HG03097 (cell line): Measurements from ENCODE around the gene RFC2.
"Not testable (repeated sequence)": the region's sequence is repeated elsewhere in the genome, so short reads cannot be mapped to it uniquely, and the experiment has no call there.

Experiments
- ATAC-seq: cut with Tn5 transposase; IDR thresholded peaks from one replicate; pipeline ENCODE4 v1.9.1; 2021; ENCODE audit not compliant: unreplicated experiment, low FRiP score

The RFC2 gene

GRCh38 chr7:74252893-74253292, 1.3 kb downstream of the RFC2 start:
- ATAC-seq = no peak

GRCh38 chr7:74249058-74249457, 5.1 kb downstream of the RFC2 start:
- not testable (repeated sequence) for ATAC-seq

GRCh38 chr7:74248156-74248555, 6.0 kb downstream of the RFC2 start:
- no peak for ATAC-seq

GRCh38 chr7:74246497-74246896, 7.7 kb downstream of the RFC2 start:
- no peak for ATAC-seq

GRCh38 chr7:74242122-74242443, 12.1 kb downstream of the RFC2 start:
- ATAC-seq = no peak

- no peak for ATAC-seq
Measured at GRCh38 chr7:74240482-74240881, 13.7 kb downstream of the RFC2 start.

- no peak for ATAC-seq
Measured at GRCh38 chr7:74236284-74236683, 17.9 kb downstream of the RFC2 start.

GRCh38 chr7:74235518-74236268, 18.5 kb downstream of the RFC2 start:
- ATAC-seq = no peak

- no peak for ATAC-seq
Measured at GRCh38 chr7:74233655-74234285, 20.4 kb downstream of the RFC2 start.

- ATAC-seq = peak; percentile 62
Measured at GRCh38 chr7:74231232-74231590, 23.0 kb downstream of the RFC2 start.

- peak; percentile 29 for ATAC-seq
Measured at GRCh38 chr7:74230446-74231231, 23.6 kb downstream of the RFC2 start.

- ATAC-seq = no peak
Measured at GRCh38 chr7:74228951-74229900, 25.0 kb downstream of the RFC2 start.

GRCh38 chr7:74226633-74227032, 27.6 kb downstream of the RFC2 start:
- ATAC-seq = no peak

GRCh38 chr7:74225400-74225799, 28.8 kb downstream of the RFC2 start:
- no peak for ATAC-seq

GRCh38 chr7:74224907-74225306, 29.3 kb downstream of the RFC2 start:
- not testable (repeated sequence) for ATAC-seq

- ATAC-seq = no peak
Measured at GRCh38 chr7:74224511-74224832, 29.7 kb downstream of the RFC2 start.

- ATAC-seq = no peak
Measured at GRCh38 chr7:74223711-74224510, 30.3 kb downstream of the RFC2 start.

- ATAC-seq = no peak
Measured at GRCh38 chr7:74222851-74223710, 31.1 kb downstream of the RFC2 start.

- no peak for ATAC-seq
Measured at GRCh38 chr7:74221713-74222112, 32.5 kb downstream of the RFC2 start.
